ENCODE results near the gene TRIM46.
"Not testable (repeated sequence)": the region's sequence is repeated elsewhere in the genome, so short reads cannot be mapped to it uniquely, and the experiment has no call there.

TRIM46 gene

DNA sequence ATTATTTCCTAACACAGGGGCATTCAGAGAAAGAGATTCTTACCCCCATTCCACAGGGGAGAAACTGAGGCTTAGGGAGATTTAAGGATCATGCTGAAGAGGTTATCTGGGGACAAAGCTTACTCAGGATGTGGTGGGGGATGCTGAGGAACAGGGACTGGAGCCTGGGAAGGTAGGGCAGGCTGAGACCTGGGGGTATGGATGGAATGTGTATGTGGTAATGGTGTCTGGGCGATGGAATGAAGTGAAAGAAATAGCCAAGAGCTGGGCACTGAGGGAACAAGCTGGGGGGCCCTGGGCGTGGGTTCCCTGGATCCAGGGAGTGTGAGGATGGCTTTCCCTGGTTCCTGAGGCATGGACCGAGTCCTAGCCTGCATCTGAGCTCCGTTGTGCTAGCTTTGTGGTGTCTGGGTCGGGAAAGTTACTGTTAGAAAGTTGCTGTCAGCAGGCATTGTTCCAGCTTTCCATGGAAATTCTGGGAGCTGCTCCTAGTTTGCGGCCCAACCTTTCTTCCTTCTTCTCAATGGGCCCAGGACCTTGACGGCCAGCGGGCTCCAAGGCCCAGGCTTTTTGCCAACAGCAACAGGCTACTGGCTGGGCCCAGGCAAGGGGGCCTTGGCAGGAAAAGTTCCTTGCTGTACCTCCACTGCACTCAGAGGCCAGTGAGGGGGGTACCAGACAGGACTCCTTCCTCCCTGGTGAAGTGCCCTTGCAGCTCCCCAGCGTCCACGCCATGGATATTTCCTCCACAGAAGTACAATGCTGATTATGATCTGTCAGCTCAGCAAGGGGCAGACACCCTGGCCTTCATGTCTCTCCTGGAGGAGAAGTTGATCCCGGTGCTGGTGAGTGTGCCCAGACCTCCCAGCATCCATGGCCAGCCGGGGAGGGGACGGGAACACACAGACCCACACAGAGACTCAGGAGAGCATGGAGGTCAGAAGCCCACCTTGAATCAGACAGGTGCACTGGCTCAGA lies 58.6 kb downstream of the TRIM46 start:
- H3K4me1 ChIP-seq (ENCODE audit: control insufficient read depth, insufficient read depth, low read length); DNase-seq (ENCODE audit: low read depth, low spot score); H3K27me3 ChIP-seq (ENCODE audit: control insufficient read depth, insufficient read depth, low read length); H3K36me3 ChIP-seq (ENCODE audit: control insufficient read depth, insufficient read depth, low read length); H3K9me3 ChIP-seq (ENCODE audit: control insufficient read depth, insufficient read depth, low read length); H3K4me3 ChIP-seq (ENCODE audit: low read length); H3K27ac ChIP-seq (ENCODE audit: low read length): not testable (repeated sequence)
- no CpG with 5 or more reads among the region's 13 CpGs for WGBS (ENCODE audit: insufficient coverage, insufficient read length)

DNA sequence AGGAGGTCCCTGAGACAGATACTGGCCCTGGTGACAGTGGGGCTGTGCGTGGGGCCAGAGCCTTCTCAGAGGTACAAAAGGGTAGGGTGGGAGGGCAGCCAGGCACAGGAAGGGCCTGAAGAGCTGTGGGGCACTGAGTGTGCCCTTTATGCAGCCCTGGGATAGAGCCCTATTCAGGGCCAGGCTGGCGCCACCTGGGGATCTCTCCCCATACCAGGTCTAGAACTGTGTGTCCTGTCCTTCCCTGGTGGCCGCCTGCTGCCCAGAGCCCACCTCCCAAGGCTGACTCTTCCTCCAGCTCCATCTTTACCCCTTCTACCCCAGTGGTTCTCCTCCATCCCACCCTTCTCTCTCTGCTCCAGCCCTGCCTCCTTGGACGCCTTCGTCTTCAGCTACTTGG lies 59.9 kb downstream of the TRIM46 start:
- WGBS (ENCODE audit: insufficient coverage, insufficient read length): no CpG with 5 or more reads among the region's 5 CpGs

More for the DNA sequence above, 59.9 kb downstream of the TRIM46 start:
- not testable (repeated sequence) for H3K9me3 ChIP-seq (ENCODE audit: control insufficient read depth, insufficient read depth, low read length); H3K27me3 ChIP-seq (ENCODE audit: control insufficient read depth, insufficient read depth, low read length); H3K36me3 ChIP-seq (ENCODE audit: control insufficient read depth, insufficient read depth, low read length); DNase-seq (ENCODE audit: low read depth, low spot score); H3K27ac ChIP-seq (ENCODE audit: low read length); H3K4me1 ChIP-seq (ENCODE audit: control insufficient read depth, insufficient read depth, low read length); H3K4me3 ChIP-seq (ENCODE audit: low read length)
